Fibroblast of lung (primary cell): ENCODE data around the gene AMZ2.

Experiments
- CTCF ChIP-seq, 2 donors: IDR thresholded peaks in 1 of 2; conservative IDR thresholded peaks in 1 of 2; 1 replicate in 1 of 2; 2 replicates in 1 of 2; pipeline ENCODE4 v1.5.1; 2011 to 2012; ENCODE audit warnings: low read length in 2 of 2, control low read depth in 1 of 2, inconsistent platforms in 1 of 2, low read depth in 1 of 2, mild to moderate bottlenecking in 1 of 2
- EZH2 ChIP-seq: IDR thresholded peaks from 2 replicates; pipeline ENCODE4 v1.5.1; 2012; ENCODE audit warnings: low read length, control low read depth, mild to moderate bottlenecking; ENCODE audit errors: missing control alignments

GRCh38 chr17:68257934-68258333, 10.1 kb downstream of the AMZ2 start:
- TF ChIP-seq CTCF (conservative IDR thresholded peaks at IDR 0.05 in 1 of 2, IDR thresholded peaks at IDR 0.05 in 1 of 2; ENCODE audit: low read depth in 1 of 2, low read length in 2 of 2) (no peak), EZH2 (no peak)
